ENCODE results near the gene B4GALT4. TPM values are rescaled to one million over a fixed set of nuclear protein-coding genes. Genes with fewer than 3 reads are reported as not detected.

The B4GALT4 gene
- total and polyA plus RNA-seq, 2 of the 8 experiments (the other 6 are each of a cell fraction or from before 2014, with no cell fraction given): 14.6 to 44.7 TPM

- no peak overlapping the region for H3K4me3 ChIP-seq (ENCODE audit: extremely low read depth in 1 of 4, insufficient read depth in 2 of 4, low read depth in 3 of 4, low read length in 4 of 4)
- peaks cover 4 to 18% of the 10 kb centered on the region in 2 experiments; a peak in 2 of 4 replicates for H3K79me2 ChIP-seq (ENCODE audit: control insufficient read depth in 1 of 2, insufficient read depth in 2 of 2, low read length in 2 of 2)
- H3K27me3 ChIP-seq (replicated peaks in 1 of 4; ENCODE audit: control insufficient read depth in 3 of 4, extremely low read depth in 1 of 4, insufficient read depth in 3 of 4, low read length in 3 of 4): no peaks in the 10 kb centered on the region
- no peak overlapping the region for H2BK12ac ChIP-seq (ENCODE audit: low read depth, low read length)
- H2BK15ac ChIP-seq (ENCODE audit: low read length): no peak overlapping the region
- H4K5ac ChIP-seq (ENCODE audit: insufficient read length, low read depth, low read length): no peak overlapping the region
- no peak overlapping the region for H3K56ac ChIP-seq (replicated peaks; ENCODE audit: insufficient read length, low read depth, low read length)
- no peak overlapping the region for H3K4ac ChIP-seq (replicated peaks; ENCODE audit: insufficient read length, low read depth, low read length)
- no peak overlapping the region for H2AFZ ChIP-seq (ENCODE audit: low read length)
- ChIA-PET CTCF (ENCODE audit: partially characterized antibody) (interaction anchor here (0.7 to 3.7 kb wide), 3 partner anchors 8 to 28 kb away, joined by 3 to 13 read pairs (median 7); partner anchors contain the start of gene B4GALT4), POLR2A (ENCODE audit: partially characterized antibody) (interaction anchor here (1.8 kb wide), 1 partner anchor 10 kb away, joined by 8 read pairs; the partner anchor contains the start of gene B4GALT4)
- H3K23ac ChIP-seq (ENCODE audit: insufficient read length): no peak overlapping the region
- no peak overlapping the region for H3K18ac ChIP-seq (ENCODE audit: extremely low read depth, low read length)
- no peak overlapping the region for H2BK20ac ChIP-seq (ENCODE audit: low read length)
- H3K79me1 ChIP-seq (ENCODE audit: low read depth, low read length): peaks cover 7% of the 10 kb centered on the region; the same call in 1 of the 2 replicates
- H3K4me1 ChIP-seq (replicated peaks in 1 of 4; ENCODE audit: control insufficient read depth in 3 of 4, insufficient read depth in 4 of 4, low read length in 3 of 4): no peaks in the 10 kb centered on the region
- DNase-seq (ENCODE audit: low read depth in 1 of 2, low spot score in 2 of 2) (no peak), FAIRE-seq (no peak)
- no peak overlapping the region for H3K9ac ChIP-seq (replicated peaks in 1 of 4; ENCODE audit: extremely low read depth in 1 of 4, low read depth in 3 of 4, low read length in 3 of 4)
- no peak overlapping the region for H2AK5ac ChIP-seq (ENCODE audit: low read depth, low read length)
- 96% methylated on average over 7 of the region's 7 CpGs; no CpG with 5 or more reads in 1 of the 2 experiments for WGBS, 2 experiments (ENCODE audit: extremely low coverage in 1 of 2, insufficient coverage in 1 of 2, insufficient read length in 1 of 2, insufficient replicate concordance in 2 of 2, low coverage in 1 of 2, low lambda C conversion rate in 2 of 2, missing lambda C conversion rate in 1 of 2)
- no peaks in the 10 kb centered on the region for H3K23me2 ChIP-seq (ENCODE audit: low read depth, low read length)
- H3K14ac ChIP-seq (ENCODE audit: insufficient read length): no peak overlapping the region
- no peaks in the 10 kb centered on the region for H3K9me3 ChIP-seq (ENCODE audit: insufficient read depth in 2 of 2, low read depth in 1 of 2, low read length in 1 of 2)
- H2BK120ac ChIP-seq (replicated peaks; ENCODE audit: low read depth, low read length): no peak overlapping the region
- no peak overlapping the region for H4K91ac ChIP-seq (replicated peaks; ENCODE audit: insufficient read length, low read length)
- H2BK5ac ChIP-seq (ENCODE audit: low read depth, low read length): no peak overlapping the region
- H3K27ac ChIP-seq (ENCODE audit: low read depth, low read length): no peak overlapping the region
- peaks cover 20 to 98% (median 60%) of the 10 kb centered on the region in 4 experiments for H3K36me3 ChIP-seq (ENCODE audit: control insufficient read depth in 2 of 4, insufficient read depth in 4 of 4, low read length in 3 of 4)
- H3K4me2 ChIP-seq (ENCODE audit: insufficient read depth in 1 of 2, low read depth in 2 of 2, low read length in 2 of 2): no peak overlapping the region
- H4K20me1 ChIP-seq (replicated peaks in 1 of 2; ENCODE audit: control insufficient read depth in 1 of 2, insufficient read depth in 2 of 2, low read length in 2 of 2): peaks cover 0 to 5% of the 10 kb centered on the region in 2 experiments
- no peak overlapping the region for H4K8ac ChIP-seq (ENCODE audit: extremely low read depth, insufficient read depth, low read length)
- TF ChIP-seq PHF8 (conservative IDR thresholded peaks at IDR 0.05; ENCODE audit: low read depth, low read length) (no peak), SRF (IDR thresholded peaks at IDR 0.05; ENCODE audit: low read depth, low read length) (no peak), TEAD4 (IDR thresholded peaks at IDR 0.05; ENCODE audit: low read depth, low read length) (no peak), TBP (IDR thresholded peaks at IDR 0.05; ENCODE audit: low read depth, low read length) (no peak), TAF7 (optimal IDR thresholded peaks at IDR 0.05; ENCODE audit: borderline replicate concordance, low read depth, low read length) (no peak), ZNF274 (IDR thresholded peaks at IDR 0.05; ENCODE audit: borderline replicate concordance, extremely low read depth, low read length) (no peak), CBX8 (IDR thresholded peaks at IDR 0.05; ENCODE audit: borderline replicate concordance, low read depth, low read length) (no peak), EP300 (IDR thresholded peaks at IDR 0.05; ENCODE audit: borderline replicate concordance in 1 of 2, low read depth in 2 of 2, low read length in 2 of 2) (no peak), ATF3 (IDR thresholded peaks at IDR 0.05; ENCODE audit: insufficient read depth, low read depth, low read length) (no peak), SIX5 (IDR thresholded peaks at IDR 0.05; ENCODE audit: low read depth, low read length) (no peak), NANOG (IDR thresholded peaks at IDR 0.05; ENCODE audit: insufficient read depth, low read depth, low read length, poor library complexity, severe bottlenecking) (no peak), POLR2AphosphoS5 (IDR thresholded peaks at IDR 0.05; ENCODE audit: low read depth, low read length) (no peak), HDAC6 (IDR thresholded peaks at IDR 0.05; ENCODE audit: low read depth, low read length) (no peak)
These were observed 10.6 kb downstream of the B4GALT4 start for GRCh38 chr3:119230071-119230470.
